H9 (cell line): ENCODE data around the gene CAMTA1. TPM values are rescaled to one million over a fixed set of nuclear protein-coding genes. Genes with fewer than 3 reads are reported as not detected.

ENCODE experiments used
- DNase-seq: peaks from one replicate; pipeline ENCODE4 v3.0.0-alpha.2; 2017
- H2AFZ ChIP-seq: one replicate; pipeline ENCODE4 v1.6.1; 2013; ENCODE audit warnings: mild to moderate bottlenecking, low read length, control low read depth, moderate library complexity
- H2AK5ac ChIP-seq: 2 replicates; pipeline ENCODE4 v1.6.1; 2013; ENCODE audit warnings: low read length, control low read depth, mixed read lengths; ENCODE audit not compliant: insufficient read length
- H2BK120ac ChIP-seq: one replicate; pipeline ENCODE4 v1.6.1; 2013; ENCODE audit warnings: low read depth, mild to moderate bottlenecking, low read length, control low read depth, inconsistent platforms; ENCODE audit not compliant: poor library complexity, severe bottlenecking
- H2BK12ac ChIP-seq: 2 replicates; pipeline ENCODE4 v1.6.1; 2013; ENCODE audit warnings: low read length, control low read depth, mixed read lengths, low read depth; ENCODE audit not compliant: insufficient read length
- H2BK15ac ChIP-seq: 2 replicates; pipeline ENCODE4 v1.6.1; 2013; ENCODE audit warnings: low read depth, low read length, control low read depth
- H2BK20ac ChIP-seq: one replicate; pipeline ENCODE4 v1.6.1; 2013; ENCODE audit warnings: low read depth, mild to moderate bottlenecking, low read length, control low read depth, inconsistent platforms; ENCODE audit not compliant: poor library complexity, severe bottlenecking
- H2BK5ac ChIP-seq: 2 replicates; pipeline ENCODE4 v1.6.1; 2013; ENCODE audit warnings: low read length, control low read depth, mixed read lengths; ENCODE audit not compliant: insufficient read length
- H3K14ac ChIP-seq: 2 replicates; pipeline ENCODE4 v1.6.1; 2013; ENCODE audit warnings: low read length, control low read depth; ENCODE audit not compliant: insufficient read depth
- H3K18ac ChIP-seq: 2 replicates; pipeline ENCODE4 v1.6.1; 2013; ENCODE audit warnings: low read depth, mild to moderate bottlenecking, mixed read lengths, low read length, control low read depth; ENCODE audit not compliant: insufficient read length
- H3K23ac ChIP-seq: 2 replicates; pipeline ENCODE4 v1.6.1; 2013; ENCODE audit warnings: low read length, control low read depth, mixed read lengths, low read depth; ENCODE audit not compliant: insufficient read length
- H3K23me2 ChIP-seq: 2 replicates; pipeline ENCODE4 v1.6.1; 2013; ENCODE audit warnings: low read depth, mild to moderate bottlenecking, mixed read lengths, low read length, control low read depth; ENCODE audit not compliant: insufficient read length, poor library complexity, severe bottlenecking
- H3K27ac ChIP-seq: 2 replicates; pipeline ENCODE4 v1.5.1; 2013; ENCODE audit warnings: low read length, control low read depth, mixed read lengths, low read depth; ENCODE audit not compliant: insufficient read length
- H3K27me3 ChIP-seq: 2 replicates; pipeline ENCODE4 v1.6.1; 2013; ENCODE audit warnings: low read length, control low read depth, inconsistent platforms; ENCODE audit not compliant: insufficient read depth
- H3K4ac ChIP-seq: 2 replicates; pipeline ENCODE4 v1.6.1; 2013; ENCODE audit warnings: low read depth, mild to moderate bottlenecking, control low read depth, inconsistent platforms, low read length, moderate library complexity
- H3K4me1 ChIP-seq: 2 replicates; pipeline ENCODE4 v1.6.1; 2013; ENCODE audit warnings: low read length, control low read depth, inconsistent platforms; ENCODE audit not compliant: insufficient read depth
- H3K4me2 ChIP-seq: 2 replicates; pipeline ENCODE4 v1.6.1; 2013; ENCODE audit warnings: low read length, control low read depth, mixed read lengths; ENCODE audit not compliant: insufficient read length, insufficient read depth
- H3K56ac ChIP-seq: 2 replicates; pipeline ENCODE4 v1.6.1; 2013; ENCODE audit warnings: low read depth, mild to moderate bottlenecking, mixed read lengths, low read length, control low read depth; ENCODE audit not compliant: insufficient read length
- H3K79me1 ChIP-seq: 2 replicates; pipeline ENCODE4 v1.6.1; 2013; ENCODE audit warnings: low read depth, mild to moderate bottlenecking, moderate library complexity, low read length, control low read depth, inconsistent platforms; ENCODE audit not compliant: insufficient read depth, poor library complexity, severe bottlenecking
- H3K79me2 ChIP-seq: 2 replicates; pipeline ENCODE4 v1.6.1; 2013; ENCODE audit warnings: low read length, control low read depth, inconsistent platforms; ENCODE audit not compliant: insufficient read depth
- H3K9ac ChIP-seq: 2 replicates; pipeline ENCODE4 v1.6.1; 2013; ENCODE audit warnings: low read length, control low read depth, mixed read lengths; ENCODE audit not compliant: insufficient read length; ENCODE audit errors: extremely low read depth
- H3K9me3 ChIP-seq: one replicate; pipeline ENCODE4 v1.6.1; 2013; ENCODE audit warnings: low read depth, low read length, inconsistent platforms; ENCODE audit not compliant: control insufficient read depth
- H3T11ph ChIP-seq: one replicate; pipeline ENCODE4 v1.6.1; 2013; ENCODE audit warnings: mild to moderate bottlenecking, low read length, control low read depth, inconsistent platforms
- H4K20me1 ChIP-seq: one replicate; pipeline ENCODE4 v1.6.1; 2013; ENCODE audit not compliant: control insufficient read depth, insufficient read length, insufficient read depth
- H4K5ac ChIP-seq: 2 replicates; pipeline ENCODE4 v1.6.1; 2013; ENCODE audit warnings: low read depth, mild to moderate bottlenecking, mixed read lengths, low read length, control low read depth; ENCODE audit not compliant: insufficient read length
- H4K8ac ChIP-seq: replicated peaks from 2 replicates; pipeline ENCODE4 v1.6.1; 2013; ENCODE audit warnings: low read length, control low read depth, mixed read lengths, low read depth; ENCODE audit not compliant: insufficient read length
- H4K91ac ChIP-seq: 2 replicates; pipeline ENCODE4 v1.6.1; 2013; ENCODE audit warnings: low read depth, mild to moderate bottlenecking, moderate library complexity, mixed read lengths, low read length, control low read depth; ENCODE audit not compliant: insufficient read length
- H3K27ac Mint-ChIP-seq, 3 experiments: 2 replicates in 2 of 3; 3 replicates in 1 of 3; pipeline ENCODE4 v1.8.0; 2020 to 2021; ENCODE audit warnings: mixed read lengths in 3 of 3, mild to moderate bottlenecking in 1 of 3, moderate library complexity in 1 of 3
- H3K27me3 Mint-ChIP-seq: 2 replicates; pipeline ENCODE4 v1.8.0; 2021; ENCODE audit warnings: low read depth, mild to moderate bottlenecking, moderate library complexity, mixed read lengths
- H3K36me3 Mint-ChIP-seq, 3 experiments: 2 replicates in 2 of 3; 3 replicates in 1 of 3; pipeline ENCODE4 v1.8.0; 2020 to 2021; ENCODE audit warnings: low read depth in 3 of 3, mixed read lengths in 3 of 3; ENCODE audit not compliant: insufficient read depth in 1 of 3
- H3K4me1 Mint-ChIP-seq, 2 experiments: 2 replicates each; pipeline ENCODE4 v1.8.0; 2020; ENCODE audit warnings: mixed read lengths in 2 of 2
- H3K4me3 Mint-ChIP-seq, 2 experiments: 2 replicates in 1 of 2; 3 replicates in 1 of 2; pipeline ENCODE4 v1.8.0; 2020 to 2021; ENCODE audit warnings: mild to moderate bottlenecking in 2 of 2, mixed read lengths in 2 of 2, moderate library complexity in 1 of 2
- H3K9me3 Mint-ChIP-seq, 2 experiments: 2 replicates in 1 of 2; 3 replicates in 1 of 2; pipeline ENCODE4 v1.8.0; 2020; ENCODE audit warnings: mild to moderate bottlenecking in 2 of 2, mixed read lengths in 2 of 2, moderate library complexity in 1 of 2
- WGBS: extraction: QIAGEN DNeasy Blood & Tissue Kit; methylation state at CpG from one replicate; pipeline ENCODE4 v1.1.7; 2013; ENCODE audit warnings: missing lambda C conversion rate, low lambda C conversion rate, mixed read lengths; ENCODE audit not compliant: insufficient read length; ENCODE audit errors: extremely low coverage; 5-methylcytosine and 5-hydroxymethylcytosine counted together
- total RNA-seq: library from RNA; stranded (reverse); gene quantifications from 2 replicates; pipeline ENCODE4 v1.2.1, GENCODE V29; 2021
- TF ChIP-seq, protein P1 (sequence below): fragments of 200-600 bp; sonication (generic); conservative IDR thresholded peaks from 3 replicates; pipeline ENCODE4 v1.8.0; 2021; ENCODE audit warnings: antibody characterized with exemption, mild to moderate bottlenecking

Gene CAMTA1
- total RNA-seq, 1 experiment from 2014 or later, result 115 TPM

- Histone ChIP-seq H3K18ac (no peak overlapping the region), H3T11ph (no peak overlapping the region), H4K5ac (no peak overlapping the region), H2BK12ac (no peak overlapping the region), H3K79me1 (no peaks in the 10 kb centered on the region), H3K4me2 (no peak overlapping the region), H4K20me1 (no peaks in the 10 kb centered on the region), H3K56ac (no peak overlapping the region), H2AFZ (no peak overlapping the region), H3K4ac (no peak overlapping the region), H3K27me3 (no peaks in the 10 kb centered on the region), H4K8ac (no peak overlapping the region), H3K79me2 (no peaks in the 10 kb centered on the region), H3K9ac (no peak overlapping the region), H2BK120ac (no peak overlapping the region), H2BK20ac (no peak overlapping the region), H4K91ac (no peak overlapping the region), H2BK15ac (no peak overlapping the region), H3K27ac (no peak overlapping the region), H3K14ac (no peak overlapping the region), H2AK5ac (no peak overlapping the region), H3K4me1 (0 out of 2 replicates have a peak, but pooled peaks cover 2% of the 10 kb centered on the region), H3K23ac (no peak overlapping the region), H3K9me3 (no peaks in the 10 kb centered on the region), H2BK5ac (no peak overlapping the region), H3K23me2 (no peaks in the 10 kb centered on the region)
- Mint-ChIP-seq H3K27ac (no peak overlapping the region), H3K27me3 (no peaks in the 10 kb centered on the region; the same call in none of the 2 replicates), H3K4me3 (no peak overlapping the region), H3K36me3 (no peaks in the 10 kb centered on the region), H3K9me3 (no peaks in the 10 kb centered on the region), H3K4me1 (peaks cover 14 to 17% of the 10 kb centered on the region in 2 experiments)
- WGBS, result no CpG with 5 or more reads among the region's 3 CpGs
- TF ChIP-seq, protein P1, sequence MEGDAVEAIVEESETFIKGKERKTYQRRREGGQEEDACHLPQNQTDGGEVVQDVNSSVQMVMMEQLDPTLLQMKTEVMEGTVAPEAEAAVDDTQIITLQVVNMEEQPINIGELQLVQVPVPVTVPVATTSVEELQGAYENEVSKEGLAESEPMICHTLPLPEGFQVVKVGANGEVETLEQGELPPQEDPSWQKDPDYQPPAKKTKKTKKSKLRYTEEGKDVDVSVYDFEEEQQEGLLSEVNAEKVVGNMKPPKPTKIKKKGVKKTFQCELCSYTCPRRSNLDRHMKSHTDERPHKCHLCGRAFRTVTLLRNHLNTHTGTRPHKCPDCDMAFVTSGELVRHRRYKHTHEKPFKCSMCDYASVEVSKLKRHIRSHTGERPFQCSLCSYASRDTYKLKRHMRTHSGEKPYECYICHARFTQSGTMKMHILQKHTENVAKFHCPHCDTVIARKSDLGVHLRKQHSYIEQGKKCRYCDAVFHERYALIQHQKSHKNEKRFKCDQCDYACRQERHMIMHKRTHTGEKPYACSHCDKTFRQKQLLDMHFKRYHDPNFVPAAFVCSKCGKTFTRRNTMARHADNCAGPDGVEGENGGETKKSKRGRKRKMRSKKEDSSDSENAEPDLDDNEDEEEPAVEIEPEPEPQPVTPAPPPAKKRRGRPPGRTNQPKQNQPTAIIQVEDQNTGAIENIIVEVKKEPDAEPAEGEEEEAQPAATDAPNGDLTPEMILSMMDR, result no peak
- no peak for DNase-seq
Observed at GRCh38 chr1:7249516-7249915, 464.3 kb downstream of the CAMTA1 start.
